Urothelium cell line (cell line): ENCODE measurements around the gene METTL24.

ENCODE experiments used
- DNase-seq: peaks from one replicate; pipeline ENCODE4 v3.0.0; 2011; ENCODE audit warnings: low spot score, mixed read lengths
- FAIRE-seq: peaks from 2 replicates; lab custom pipeline; 2011; peaks lifted over from hg19 to GRCh38; lab: Jason Lieb, UNC

Gene METTL24

DNA sequence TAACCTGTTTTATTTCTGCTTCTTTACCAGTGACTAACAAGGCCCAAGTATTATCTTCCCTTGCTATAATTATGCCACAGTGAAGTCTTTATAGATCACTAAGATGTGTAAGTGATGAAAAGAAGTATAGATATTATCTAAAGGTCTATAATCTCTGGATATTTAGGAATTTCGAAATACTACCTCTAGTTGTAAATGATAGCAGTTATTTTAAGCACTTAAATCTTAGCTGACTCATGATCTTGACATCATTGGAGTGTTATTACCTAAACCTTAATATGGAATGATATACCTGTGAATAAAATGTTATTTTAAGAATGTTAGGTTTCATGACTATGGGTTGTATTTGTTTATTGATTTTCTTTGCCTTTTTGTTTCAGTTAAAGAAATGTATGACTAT is 146.4 kb downstream of the METTL24 start:
- DNase-seq, result no peak
- FAIRE-seq, result no peak

DNA sequence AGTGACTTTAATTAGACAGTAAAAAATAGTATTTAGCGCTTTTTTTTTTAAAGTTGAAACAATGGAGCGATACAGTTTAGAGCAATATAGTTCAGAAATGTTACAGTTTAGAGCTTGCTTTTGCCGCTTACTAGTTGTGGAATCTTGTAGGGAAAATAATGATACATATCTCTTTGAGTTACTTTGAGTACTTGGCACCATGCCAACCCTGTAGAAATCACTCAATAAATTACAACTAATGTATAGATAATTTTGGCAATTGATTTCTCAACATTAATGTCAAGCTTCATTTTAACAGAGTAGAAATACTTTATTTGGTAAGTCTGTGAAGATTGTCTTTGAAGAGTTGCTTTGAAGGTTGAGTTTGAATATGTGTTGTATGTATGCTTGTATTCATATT is 150.5 kb downstream of the METTL24 start:
- no peak for FAIRE-seq
- DNase-seq, result no peak

DNA sequence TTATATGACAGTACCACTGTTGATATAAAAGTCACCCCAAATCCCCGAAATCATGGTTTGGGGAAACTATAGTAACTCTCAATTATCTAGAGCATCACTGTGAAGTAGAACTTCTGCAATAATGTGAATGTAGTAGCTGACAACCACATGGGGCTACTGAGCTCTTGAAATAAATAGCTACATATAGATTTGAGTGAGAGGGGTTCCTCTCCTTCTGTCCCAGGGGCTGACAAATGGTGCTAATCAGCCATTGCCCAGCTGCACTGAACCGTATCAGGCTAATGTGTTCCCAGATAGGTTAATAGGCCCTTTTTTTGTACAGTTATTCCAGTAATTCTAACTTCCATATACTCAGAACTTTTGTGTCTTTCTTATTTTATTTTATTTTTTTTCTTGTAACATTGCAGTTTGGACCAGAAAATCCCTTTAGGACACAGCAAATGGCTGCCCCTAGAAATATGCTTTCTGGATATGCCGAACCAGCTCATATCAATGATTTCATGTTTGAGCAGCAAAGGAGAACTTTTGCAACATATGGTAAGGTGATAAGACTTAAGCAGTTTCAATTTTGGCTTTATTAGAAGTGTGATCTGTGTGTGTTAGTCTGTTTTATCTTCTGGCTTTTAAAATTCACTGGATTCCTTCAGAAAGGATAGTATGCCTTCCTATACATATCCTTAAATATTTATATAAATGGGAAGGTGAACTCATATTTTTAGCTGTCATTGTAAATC is 156.8 kb downstream of the METTL24 start:
- FAIRE-seq (no peak), DNase-seq (no peak)

DNA sequence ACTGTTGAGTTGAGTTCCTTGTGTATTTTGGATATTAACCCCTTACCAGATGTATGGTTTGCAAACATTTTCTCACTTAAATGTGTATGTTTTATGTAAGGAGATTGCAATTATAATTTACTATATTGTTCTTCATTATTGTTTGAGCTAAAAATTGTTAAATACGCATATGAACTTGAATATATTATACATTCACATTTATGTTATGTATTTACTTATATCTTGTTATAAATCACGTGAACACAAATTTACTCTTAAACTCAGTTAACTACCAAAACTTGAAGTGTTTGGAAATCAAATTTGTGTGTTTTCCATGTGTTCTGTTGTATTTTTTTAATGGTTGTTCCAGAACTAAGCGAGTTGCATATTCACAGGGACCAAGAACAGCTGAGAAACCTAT is 159.6 kb downstream of the METTL24 start:
- DNase-seq, result no peak
- no peak for FAIRE-seq

DNA sequence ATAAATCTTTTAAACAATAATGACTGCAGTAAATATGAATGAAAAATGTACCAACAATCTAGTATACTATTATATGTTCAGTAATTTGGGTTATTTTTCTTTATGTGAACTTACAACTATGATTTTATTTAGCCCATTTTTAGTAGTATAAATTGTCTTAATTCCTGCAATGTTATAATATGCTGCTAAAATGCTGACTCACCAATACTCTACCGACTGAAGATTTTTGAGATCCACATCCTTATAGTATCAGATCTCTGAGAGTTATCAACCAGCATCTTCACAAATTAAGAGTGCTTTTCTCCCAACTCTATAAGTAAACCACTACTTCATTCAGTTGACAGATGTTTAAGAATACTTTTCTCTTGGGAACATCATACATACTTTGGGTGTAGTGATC is 161.3 kb downstream of the METTL24 start:
- no peak for DNase-seq
- FAIRE-seq, result no peak

DNA sequence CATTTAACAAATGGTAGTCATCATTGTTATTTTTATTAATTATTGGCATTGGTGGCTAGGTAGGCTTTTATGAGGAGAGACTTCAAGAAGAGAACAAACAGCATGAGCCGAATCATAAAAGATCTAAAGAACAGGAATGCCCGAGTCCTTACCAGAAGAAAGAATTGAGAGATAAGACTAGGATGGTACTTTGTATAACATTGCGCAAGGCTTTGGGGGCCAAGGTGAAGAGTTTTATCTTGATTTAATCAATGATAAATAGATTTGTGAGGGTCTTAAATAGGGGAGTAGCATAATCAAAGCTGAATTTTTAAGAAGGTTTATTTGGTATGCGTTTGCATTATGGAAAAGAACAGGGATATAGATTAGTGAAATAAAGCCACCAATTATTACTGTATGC is 162.5 kb downstream of the METTL24 start:
- no peak for FAIRE-seq
- no peak for DNase-seq
